Vagina (tissue), 2 donors: ENCODE data around the gene PADI2. TPM values are rescaled to one million over a fixed set of nuclear protein-coding genes. Genes with fewer than 3 reads are reported as not detected.
A peak's percentile ranks its signal among the peaks of the same experiment; 100 is the strongest.

ENCODE experiments used
- DNase-seq, 2 donors: peaks; one replicate each; pipeline ENCODE4 v3.0.0-alpha.2; 2017; ENCODE audit errors: extremely low spot score in 2 of 2
- H3K27ac ChIP-seq: fragments of 200-600 bp; sonication (generic); one replicate; pipeline ENCODE4 v1.5.1; 2019
- H3K27me3 ChIP-seq: fragments of 200-600 bp; sonication (generic); one replicate; pipeline ENCODE4 v1.5.1; 2019
- H3K36me3 ChIP-seq, 2 donors: fragments of 200-600 bp; sonication (generic); one replicate each; pipeline ENCODE4 v1.5.1; 2017 to 2019
- H3K4me1 ChIP-seq: fragments of 200-600 bp; sonication (generic); one replicate; pipeline ENCODE4 v1.5.1; 2019
- H3K4me3 ChIP-seq, 2 donors: fragments of 200-600 bp; sonication (generic); 1 replicate in 1 of 2; 2 replicates in 1 of 2; pipeline ENCODE4 v1.5.1; 2016 to 2019
- H3K9me3 ChIP-seq: fragments of 200-600 bp; sonication (generic); one replicate; pipeline ENCODE4 v1.5.1; 2019
- CTCF ChIP-seq, 3 experiments: fragments of 450-650 bp in 2 of 3; fragments of 200-600 bp in 1 of 3; sonication (generic) in 1 of 3; IDR thresholded peaks; one replicate each; pipeline ENCODE4 v1.5.1; 2017 to 2019; ENCODE audit warnings: antibody characterized with exemption in 3 of 3, mild to moderate bottlenecking in 2 of 3, moderate library complexity in 2 of 3
- POLR2A ChIP-seq, 2 donors: fragments of 450-650 bp; IDR thresholded peaks; one replicate each; pipeline ENCODE4 v1.6.1; 2017; ENCODE audit warnings: antibody characterized with exemption in 2 of 2, mild to moderate bottlenecking in 2 of 2, moderate library complexity in 2 of 2
- POLR2AphosphoS5 ChIP-seq, 2 donors: sonication (generic); formaldehyde crosslinking; IDR thresholded peaks; one replicate each; pipeline ENCODE4 v1.9.0; 2017; ENCODE audit warnings: antibody characterized with exemption in 2 of 2, mild to moderate bottlenecking in 2 of 2, low read depth in 1 of 2; ENCODE audit not compliant: insufficient read depth in 1 of 2
- intact Hi-C: fragments of 100-400 bp; cut with DNase I; formaldehyde crosslinking; loops from one replicate; pipeline ENCODE4 v1.15.1; 2023
- total RNA-seq: library from RNA; depleted of rRNA; stranded (reverse); fragments of >200 nt; gene quantifications from one replicate; pipeline ENCODE4 v1.2.3, GENCODE V29; 2016

Gene PADI2
- total RNA-seq, 1 donor from 2014 or later = 0.98 TPM

DNA sequence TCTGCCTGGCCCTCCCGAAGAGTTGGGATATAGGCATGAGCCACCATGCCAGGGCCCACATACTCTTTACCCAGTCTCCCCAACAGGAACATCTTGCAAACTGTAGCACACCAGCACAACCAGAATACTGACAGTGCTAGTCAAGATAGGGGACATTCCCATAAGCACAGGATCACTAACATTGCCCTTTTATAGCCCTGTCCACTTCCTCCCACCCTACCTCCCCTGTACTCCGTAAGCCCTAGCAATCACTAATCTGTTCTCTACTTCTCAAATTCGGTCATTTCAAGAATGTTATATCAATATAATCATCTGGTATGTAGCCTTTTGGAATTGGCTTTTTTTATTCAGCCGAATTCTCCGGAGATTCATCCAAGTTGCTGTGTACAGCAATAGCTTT is 71.3 kb downstream of the PADI2 start:
- peaks cover 0 to 37% of the 10 kb centered on the region in 2 donors for H3K36me3 ChIP-seq

DNA sequence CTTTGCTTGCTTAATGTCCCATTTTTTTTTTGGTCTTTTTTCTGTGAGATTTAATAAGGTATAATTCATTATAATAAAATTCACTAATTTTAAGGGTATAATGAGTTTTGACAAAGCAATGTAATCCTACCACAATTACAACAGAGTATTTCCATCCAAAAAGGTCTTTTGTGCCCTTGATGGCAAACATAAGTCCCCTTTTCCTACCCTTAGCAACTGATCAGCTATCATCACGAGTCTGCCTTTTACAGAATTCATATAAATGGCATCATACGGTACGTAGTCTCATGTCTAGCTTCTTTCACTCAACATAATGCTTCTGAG is 73.0 kb downstream of the PADI2 start:
- H3K4me1 ChIP-seq = peaks cover 15% of the 10 kb centered on the region
- TF ChIP-seq POLR2A (IDR thresholded peaks at IDR 0.05) = no peak
- no peak for TF ChIP-seq CTCF (IDR thresholded peaks at IDR 0.05)
- TF ChIP-seq POLR2AphosphoS5 (IDR thresholded peaks at IDR 0.05; ENCODE audit: insufficient read depth in 1 of 2, low read depth in 1 of 2) = no peak
- no peak overlapping the region for H3K27ac ChIP-seq
- no peak overlapping the region for H3K4me3 ChIP-seq
- no peak for DNase-seq
- H3K36me3 ChIP-seq = peaks cover 0 to 34% of the 10 kb centered on the region in 2 donors
- intact Hi-C loops = no loop called here
- no peaks in the 10 kb centered on the region for H3K9me3 ChIP-seq
- no peaks in the 10 kb centered on the region for H3K27me3 ChIP-seq

More for the DNA sequence above, 71.3 kb downstream of the PADI2 start:
- H3K27ac ChIP-seq = no peak overlapping the region
- no peaks in the 10 kb centered on the region for H3K9me3 ChIP-seq
- H3K4me1 ChIP-seq = peaks cover 32% of the 10 kb centered on the region
- H3K4me3 ChIP-seq = no peak overlapping the region
- H3K27me3 ChIP-seq = no peaks in the 10 kb centered on the region
- TF ChIP-seq POLR2AphosphoS5 (IDR thresholded peaks at IDR 0.05; ENCODE audit: insufficient read depth in 1 of 2, low read depth in 1 of 2) (no peak), CTCF (IDR thresholded peaks at IDR 0.05) (no peak), POLR2A (IDR thresholded peaks at IDR 0.05) (no peak)
- DNase-seq = no peak
- intact Hi-C loops = no loop called here

DNA sequence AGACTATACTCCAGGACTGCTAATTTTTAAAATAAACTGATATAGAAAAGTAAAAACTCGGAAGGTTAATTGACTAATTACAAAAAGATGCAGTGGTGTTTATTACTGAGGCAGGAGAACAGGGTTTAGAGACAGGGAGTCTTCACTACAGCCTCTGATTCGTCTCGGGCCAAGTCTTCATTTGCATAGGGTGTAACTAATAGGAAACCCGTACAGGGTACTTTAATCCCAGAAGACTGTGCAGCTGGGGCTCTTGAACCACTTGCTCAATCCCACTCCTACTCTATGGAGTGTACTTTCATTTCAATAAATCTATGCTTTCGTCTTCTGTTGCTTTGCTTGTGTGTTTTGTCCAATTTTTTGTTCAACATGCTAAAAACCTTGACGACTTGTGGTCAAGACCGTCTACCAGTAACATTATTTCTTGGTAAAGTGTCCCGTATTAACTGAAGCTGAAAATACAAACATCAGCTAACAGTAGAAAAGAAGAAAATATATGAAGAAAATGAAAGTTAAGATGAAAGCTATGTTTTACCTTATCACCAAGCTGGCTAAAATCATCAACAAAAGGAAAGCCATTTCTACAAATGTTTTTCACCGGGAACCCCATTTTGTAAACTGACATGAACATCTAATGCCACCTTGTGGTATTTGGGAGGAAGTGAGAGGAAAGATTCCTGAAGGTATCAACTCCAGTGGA is 73.5 kb downstream of the PADI2 start:
- H3K4me1 ChIP-seq = peaks cover 10% of the 10 kb centered on the region

GRCh38 chr1:17045150-17045549 is 74.1 kb downstream of the PADI2 start:
- Histone ChIP-seq H3K4me1 (peaks cover 10% of the 10 kb centered on the region), H3K27ac (no peak overlapping the region), H3K4me3 (no peak overlapping the region), H3K36me3 (peaks cover 0 to 25% of the 10 kb centered on the region in 2 donors), H3K27me3 (no peaks in the 10 kb centered on the region), H3K9me3 (no peaks in the 10 kb centered on the region)
- intact Hi-C loops = no loop called here
- DNase-seq = no peak
- TF ChIP-seq POLR2A (IDR thresholded peaks at IDR 0.05) (no peak), POLR2AphosphoS5 (IDR thresholded peaks at IDR 0.05; ENCODE audit: insufficient read depth in 1 of 2, low read depth in 1 of 2) (no peak), CTCF (IDR thresholded peaks at IDR 0.05) (no peak)

More for the DNA sequence above, 73.5 kb downstream of the PADI2 start:
- DNase-seq = no peak
- Histone ChIP-seq H3K27ac (peak overlapping the region; percentile 39), H3K4me3 (no peak overlapping the region), H3K27me3 (no peaks in the 10 kb centered on the region), H3K36me3 (peaks cover 0 to 29% of the 10 kb centered on the region in 2 donors), H3K9me3 (no peaks in the 10 kb centered on the region)
- intact Hi-C loops = no loop called here
- peak in 1 of 2 donors; percentile 31 for TF ChIP-seq POLR2AphosphoS5 (IDR thresholded peaks at IDR 0.05; ENCODE audit: insufficient read depth in 1 of 2, low read depth in 1 of 2)
- no peak for TF ChIP-seq POLR2A (IDR thresholded peaks at IDR 0.05)
- TF ChIP-seq CTCF (IDR thresholded peaks at IDR 0.05) = peak; percentile 46 to 80 (median 76)

- no peaks in the 10 kb centered on the region for H3K27me3 ChIP-seq
- H3K27ac ChIP-seq = no peak overlapping the region
- no peak overlapping the region for H3K4me3 ChIP-seq
- TF ChIP-seq POLR2AphosphoS5 (IDR thresholded peaks at IDR 0.05; ENCODE audit: insufficient read depth in 1 of 2, low read depth in 1 of 2) (no peak), CTCF (IDR thresholded peaks at IDR 0.05) (no peak), POLR2A (IDR thresholded peaks at IDR 0.05) (no peak)
- peaks cover 10% of the 10 kb centered on the region for H3K4me1 ChIP-seq
- intact Hi-C loops = no loop called here
- DNase-seq = no peak
- H3K9me3 ChIP-seq = no peaks in the 10 kb centered on the region
- H3K36me3 ChIP-seq = peaks cover 0 to 27% of the 10 kb centered on the region in 2 donors
These were observed 75.6 kb downstream of the PADI2 start for GRCh38 chr1:17043676-17044075.
